Fibroblast of lung (primary cell): ENCODE data around the gene TRAK1. TPM values are rescaled to one million over a fixed set of nuclear protein-coding genes. Genes with fewer than 3 reads are reported as not detected.

Source experiments
- DNase-seq, 2 donors: peaks; one replicate each; pipeline versions ENCODE4 v3.0.0 to v3.0.0-alpha.2; 2010; ENCODE audit warnings: low read depth in 2 of 2
- H2AFZ ChIP-seq: 2 replicates; pipeline ENCODE4 v1.5.1; 2012; ENCODE audit warnings: low read length, control low read depth, inconsistent platforms
- H3K27ac ChIP-seq: 2 replicates; pipeline ENCODE4 v1.5.1; 2011; ENCODE audit warnings: low read length, control low read depth; ENCODE audit not compliant: insufficient read depth
- H3K27me3 ChIP-seq: 2 replicates; pipeline ENCODE4 v1.5.1; 2011; ENCODE audit warnings: mild to moderate bottlenecking, low read length; ENCODE audit not compliant: control insufficient read depth, insufficient read depth
- H3K36me3 ChIP-seq: 2 replicates; pipeline ENCODE4 v1.5.1; 2011; ENCODE audit warnings: low read length; ENCODE audit not compliant: control insufficient read depth, insufficient read depth
- H3K4me1 ChIP-seq: 2 replicates; pipeline ENCODE4 v1.5.1; 2011; ENCODE audit warnings: low read length; ENCODE audit not compliant: control insufficient read depth, insufficient read depth; ENCODE audit errors: extremely low read depth
- H3K4me2 ChIP-seq: 2 replicates; pipeline ENCODE4 v1.5.1; 2011; ENCODE audit warnings: low read length, control low read depth; ENCODE audit not compliant: insufficient read depth; ENCODE audit errors: extremely low read depth
- H3K4me3 ChIP-seq, 4 experiments: fragments of 200-600 bp in 1 of 4; sonication (generic) in 1 of 4; replicated peaks in 1 of 4; 2 replicates each; pipeline ENCODE4 v1.5.1; 2011 to 2016; ENCODE audit warnings: low read length in 4 of 4, low read depth in 3 of 4, mild to moderate bottlenecking in 3 of 4, control low read depth in 2 of 4, inconsistent platforms in 1 of 4, mixed read lengths in 1 of 4; ENCODE audit not compliant: insufficient read depth in 1 of 4; ENCODE audit errors: control extremely low read depth in 1 of 4
- H3K79me2 ChIP-seq: 2 replicates; pipeline ENCODE4 v1.5.1; 2012; ENCODE audit warnings: mild to moderate bottlenecking, low read length, inconsistent platforms; ENCODE audit not compliant: control insufficient read depth, insufficient read depth
- H3K9ac ChIP-seq: 2 replicates; pipeline ENCODE4 v1.5.1; 2011; ENCODE audit warnings: mild to moderate bottlenecking, low read length, control low read depth; ENCODE audit not compliant: insufficient read depth
- H3K9me3 ChIP-seq: 2 replicates; pipeline ENCODE4 v1.5.1; 2012; ENCODE audit warnings: low read depth, low read length; ENCODE audit not compliant: control insufficient read depth, insufficient read depth
- H4K20me1 ChIP-seq: 2 replicates; pipeline ENCODE4 v1.5.1; 2011; ENCODE audit warnings: low read length; ENCODE audit not compliant: control insufficient read depth, insufficient read depth; ENCODE audit errors: extremely low read depth
- CTCF ChIP-seq, 2 donors: IDR thresholded peaks in 1 of 2; conservative IDR thresholded peaks in 1 of 2; 1 replicate in 1 of 2; 2 replicates in 1 of 2; pipeline ENCODE4 v1.5.1; 2011 to 2012; ENCODE audit warnings: low read length in 2 of 2, control low read depth in 1 of 2, inconsistent platforms in 1 of 2, low read depth in 1 of 2, mild to moderate bottlenecking in 1 of 2
- EZH2 ChIP-seq: IDR thresholded peaks from 2 replicates; pipeline ENCODE4 v1.5.1; 2012; ENCODE audit warnings: low read length, control low read depth, mild to moderate bottlenecking; ENCODE audit errors: missing control alignments
- polyA plus RNA-seq, 2 donors: library from polyadenylated mRNA; depleted of rRNA in 1 of 2; stranded (reverse) in 1 of 2; unstranded in 1 of 2; fragments of >200 nt; gene quantifications; 2 replicates each; pipeline ENCODE4 v1.2.1, GENCODE V29; 2011 to 2012; ENCODE audit warnings: missing spikeins in 1 of 2
- total RNA-seq: library from RNA; depleted of rRNA; stranded (reverse); fragments of >200 nt; gene quantifications from 2 replicates; pipeline ENCODE4 v1.2.1, GENCODE V29; 2014

Gene TRAK1
- total and polyA plus RNA-seq, 2 donors (not counting 1 experiment from before 2014, with no cell fraction given) = 37.8 to 44.0 TPM

GRCh38 chr3:42273361-42273760 lies 182.2 kb downstream of the TRAK1 start:
- Histone ChIP-seq H2AFZ (no peak overlapping the region), H4K20me1 (no peaks in the 10 kb centered on the region), H3K79me2 (no peaks in the 10 kb centered on the region), H3K27ac (no peak overlapping the region), H3K9ac (no peak overlapping the region), H3K36me3 (no peaks in the 10 kb centered on the region), H3K4me1 (no peaks in the 10 kb centered on the region), H3K4me3 (no peak overlapping the region), H3K9me3 (no peaks in the 10 kb centered on the region), H3K4me2 (no peak overlapping the region), H3K27me3 (peaks cover 13% of the 10 kb centered on the region)
- TF ChIP-seq EZH2 = no peak
- TF ChIP-seq CTCF (conservative IDR thresholded peaks at IDR 0.05 in 1 of 2, IDR thresholded peaks at IDR 0.05 in 1 of 2; ENCODE audit: low read depth in 1 of 2, low read length in 2 of 2) = no peak
- no peak for DNase-seq

GRCh38 chr3:42274266-42274665 lies 183.1 kb downstream of the TRAK1 start:
- Histone ChIP-seq H2AFZ (no peak overlapping the region), H3K4me3 (no peak overlapping the region), H3K79me2 (no peaks in the 10 kb centered on the region), H3K4me2 (no peak overlapping the region), H4K20me1 (no peaks in the 10 kb centered on the region), H3K36me3 (no peaks in the 10 kb centered on the region), H3K9me3 (no peaks in the 10 kb centered on the region), H3K27me3 (peaks cover 8% of the 10 kb centered on the region), H3K4me1 (no peaks in the 10 kb centered on the region), H3K9ac (no peak overlapping the region), H3K27ac (no peak overlapping the region)
- no peak for TF ChIP-seq EZH2
- TF ChIP-seq CTCF (conservative IDR thresholded peaks at IDR 0.05 in 1 of 2, IDR thresholded peaks at IDR 0.05 in 1 of 2; ENCODE audit: low read depth in 1 of 2, low read length in 2 of 2) = no peak
- DNase-seq = no peak

GRCh38 chr3:42275217-42275616 lies 184.1 kb downstream of the TRAK1 start:
- TF ChIP-seq CTCF (conservative IDR thresholded peaks at IDR 0.05 in 1 of 2, IDR thresholded peaks at IDR 0.05 in 1 of 2; ENCODE audit: low read depth in 1 of 2, low read length in 2 of 2) (no peak), EZH2 (no peak)
- DNase-seq = no peak
- H3K36me3 ChIP-seq = no peaks in the 10 kb centered on the region
- H3K4me3 ChIP-seq = no peak overlapping the region
- no peak overlapping the region for H3K4me2 ChIP-seq
- no peaks in the 10 kb centered on the region for H4K20me1 ChIP-seq
- peaks cover 8% of the 10 kb centered on the region for H3K27me3 ChIP-seq
- H3K9me3 ChIP-seq = no peaks in the 10 kb centered on the region
- H3K4me1 ChIP-seq = no peaks in the 10 kb centered on the region
- no peaks in the 10 kb centered on the region for H3K79me2 ChIP-seq
- no peak overlapping the region for H3K9ac ChIP-seq
- H3K27ac ChIP-seq = no peak overlapping the region
- no peak overlapping the region for H2AFZ ChIP-seq

Other genes starting within 250 kb of the TRAK1 start
- gene ULK4, start 129.3 kb upstream of the TRAK1 start, total RNA-seq = 9.7 and 12.8 TPM in 2 replicates
- gene ULK4, start 129.3 kb upstream of the TRAK1 start, polyA plus RNA-seq = 9.1 and 13.8 TPM in 2 replicates
- 0.33 and 1.0 TPM in 2 replicates for gene CCK, start 174.8 kb downstream of the TRAK1 start, total RNA-seq
- 0.33 and 2.8 TPM in 2 replicates for gene CCK, start 174.8 kb downstream of the TRAK1 start, polyA plus RNA-seq